Measurements from ENCODE around the gene STEAP3. TPM values are rescaled to one million over a fixed set of nuclear protein-coding genes. Genes with fewer than 3 reads are reported as not detected.
A peak's percentile ranks its signal among the peaks of the same experiment; 100 is the strongest.

Gene STEAP3
- total RNA-seq, 6 experiments from 2014 or later = 118 to 165 (median 131) TPM

DNA sequence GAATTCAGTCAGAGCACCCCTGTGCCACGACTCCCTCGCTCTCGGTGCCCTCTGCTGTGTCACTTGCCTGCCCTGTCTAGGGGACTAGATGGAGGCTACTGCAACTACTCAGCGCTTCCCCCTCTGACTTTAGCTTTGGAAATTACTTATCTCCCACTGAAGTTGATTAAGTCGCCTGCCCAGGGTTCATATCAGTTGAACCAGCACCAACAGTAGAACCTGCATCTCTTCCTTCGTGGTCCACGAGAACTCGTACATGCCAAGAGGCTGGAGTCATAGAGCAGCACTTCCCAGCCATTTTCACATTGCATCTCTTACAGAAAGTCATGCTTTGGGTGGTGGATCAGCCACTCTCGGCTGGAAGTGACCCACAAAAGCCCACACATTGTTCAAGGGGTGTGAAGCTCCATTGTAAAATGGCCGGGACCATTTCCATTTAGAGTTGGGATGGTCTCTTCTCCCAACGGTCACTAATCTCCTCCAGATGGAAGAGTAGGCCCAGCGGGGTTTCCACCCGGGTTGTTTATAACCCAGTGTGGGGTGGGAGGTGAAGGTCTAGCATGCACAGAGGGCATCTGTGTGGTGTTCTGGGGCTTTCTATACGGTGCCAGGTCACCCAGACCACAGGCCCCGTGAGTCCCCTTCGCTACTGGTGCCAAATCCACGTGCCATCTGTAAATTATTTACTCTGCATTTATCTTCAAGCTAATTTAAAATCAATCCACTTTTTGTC lies 38.0 kb downstream of the STEAP3 start:
- DNase-seq (no peak), ATAC-seq (no peak)
- H3K4me1 ChIP-seq = no peaks in the 10 kb centered on the region
- whole genome bisulfite sequencing (ENCODE audit: insufficient coverage, low coverage, low lambda C conversion rate, missing lambda C conversion rate) = 68% methylated on average over 5 of the region's 17 CpGs
- peaks cover 0 to 76% (median 36%) of the 10 kb centered on the region in 4 donors for H3K36me3 ChIP-seq
- H3K9me3 ChIP-seq = no peaks in the 10 kb centered on the region
- no peak for TF ChIP-seq POLR2A (IDR thresholded peaks at IDR 0.05)
- TF ChIP-seq, protein P1, sequence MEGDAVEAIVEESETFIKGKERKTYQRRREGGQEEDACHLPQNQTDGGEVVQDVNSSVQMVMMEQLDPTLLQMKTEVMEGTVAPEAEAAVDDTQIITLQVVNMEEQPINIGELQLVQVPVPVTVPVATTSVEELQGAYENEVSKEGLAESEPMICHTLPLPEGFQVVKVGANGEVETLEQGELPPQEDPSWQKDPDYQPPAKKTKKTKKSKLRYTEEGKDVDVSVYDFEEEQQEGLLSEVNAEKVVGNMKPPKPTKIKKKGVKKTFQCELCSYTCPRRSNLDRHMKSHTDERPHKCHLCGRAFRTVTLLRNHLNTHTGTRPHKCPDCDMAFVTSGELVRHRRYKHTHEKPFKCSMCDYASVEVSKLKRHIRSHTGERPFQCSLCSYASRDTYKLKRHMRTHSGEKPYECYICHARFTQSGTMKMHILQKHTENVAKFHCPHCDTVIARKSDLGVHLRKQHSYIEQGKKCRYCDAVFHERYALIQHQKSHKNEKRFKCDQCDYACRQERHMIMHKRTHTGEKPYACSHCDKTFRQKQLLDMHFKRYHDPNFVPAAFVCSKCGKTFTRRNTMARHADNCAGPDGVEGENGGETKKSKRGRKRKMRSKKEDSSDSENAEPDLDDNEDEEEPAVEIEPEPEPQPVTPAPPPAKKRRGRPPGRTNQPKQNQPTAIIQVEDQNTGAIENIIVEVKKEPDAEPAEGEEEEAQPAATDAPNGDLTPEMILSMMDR (IDR thresholded peaks at IDR 0.05) = no peak
- intact Hi-C loops (cut with DNase I) = no loop called here
- no peaks in the 10 kb centered on the region for H3K27me3 ChIP-seq
- no peak overlapping the region for H3K27ac ChIP-seq
- H3K4me3 ChIP-seq = no peak overlapping the region

DNA sequence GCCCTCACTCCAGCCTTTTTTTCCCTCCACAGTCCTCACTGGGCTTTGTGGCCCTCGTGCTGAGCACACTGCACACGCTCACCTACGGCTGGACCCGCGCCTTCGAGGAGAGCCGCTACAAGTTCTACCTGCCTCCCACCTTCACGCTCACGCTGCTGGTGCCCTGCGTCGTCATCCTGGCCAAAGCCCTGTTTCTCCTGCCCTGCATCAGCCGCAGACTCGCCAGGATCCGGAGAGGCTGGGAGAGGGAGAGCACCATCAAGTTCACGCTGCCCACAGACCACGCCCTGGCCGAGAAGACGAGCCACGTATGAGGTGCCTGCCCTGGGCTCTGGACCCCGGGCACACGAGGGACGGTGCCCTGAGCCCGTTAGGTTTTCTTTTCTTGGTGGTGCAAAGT lies 39.4 kb downstream of the STEAP3 start:
- no peak overlapping the region for H3K4me3 ChIP-seq
- no peak overlapping the region for H3K27ac ChIP-seq
- TF ChIP-seq POLR2A (IDR thresholded peaks at IDR 0.05) = no peak
- TF ChIP-seq, protein P1 (IDR thresholded peaks at IDR 0.05) = no peak
- no peaks in the 10 kb centered on the region for H3K4me1 ChIP-seq
- H3K27me3 ChIP-seq = no peaks in the 10 kb centered on the region
- no peak for DNase-seq
- WGBS (ENCODE audit: insufficient coverage, low coverage, low lambda C conversion rate, missing lambda C conversion rate) = 91% methylated on average over 16 of the region's 23 CpGs
- peaks cover 0 to 71% (median 29%) of the 10 kb centered on the region in 4 donors for H3K36me3 ChIP-seq
- intact Hi-C loops (cut with DNase I) = no loop called here
- no peak for ATAC-seq
- H3K9me3 ChIP-seq = no peaks in the 10 kb centered on the region

DNA sequence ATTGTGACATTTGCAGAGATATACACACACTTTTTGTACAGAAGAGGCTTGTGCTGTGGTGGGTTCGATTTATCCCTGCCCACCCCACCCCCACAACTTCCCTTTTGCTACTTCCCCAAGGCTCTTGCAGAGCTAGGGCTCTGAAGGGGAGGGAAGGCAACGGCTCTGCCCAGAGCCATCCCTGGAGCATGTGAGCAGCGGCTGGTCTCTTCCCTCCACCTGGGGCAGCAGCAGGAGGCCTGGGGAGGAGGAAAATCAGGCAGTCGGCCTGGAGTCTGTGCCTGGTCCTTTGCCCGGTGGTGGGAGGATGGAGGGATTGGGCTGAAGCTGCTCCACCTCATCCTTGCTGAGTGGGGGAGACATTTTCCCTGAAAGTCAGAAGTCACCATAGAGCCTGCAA lies 40.0 kb downstream of the STEAP3 start:
- Histone ChIP-seq H3K4me1 (no peaks in the 10 kb centered on the region), H3K27me3 (no peaks in the 10 kb centered on the region), H3K4me3 (no peak overlapping the region), H3K36me3 (peaks cover 0 to 71% (median 28%) of the 10 kb centered on the region in 4 donors), H3K27ac (no peak overlapping the region), H3K9me3 (no peaks in the 10 kb centered on the region)
- intact Hi-C loops (cut with DNase I) = no loop called here
- 43% methylated on average over 4 of the region's 5 CpGs for WGBS (ENCODE audit: insufficient coverage, low coverage, low lambda C conversion rate, missing lambda C conversion rate)
- no peak for TF ChIP-seq POLR2A (IDR thresholded peaks at IDR 0.05)
- TF ChIP-seq, protein P1 (IDR thresholded peaks at IDR 0.05) = no peak
- DNase-seq (no peak), ATAC-seq (peak in 2 of 4 donors; percentile 33 to 48)

DNA sequence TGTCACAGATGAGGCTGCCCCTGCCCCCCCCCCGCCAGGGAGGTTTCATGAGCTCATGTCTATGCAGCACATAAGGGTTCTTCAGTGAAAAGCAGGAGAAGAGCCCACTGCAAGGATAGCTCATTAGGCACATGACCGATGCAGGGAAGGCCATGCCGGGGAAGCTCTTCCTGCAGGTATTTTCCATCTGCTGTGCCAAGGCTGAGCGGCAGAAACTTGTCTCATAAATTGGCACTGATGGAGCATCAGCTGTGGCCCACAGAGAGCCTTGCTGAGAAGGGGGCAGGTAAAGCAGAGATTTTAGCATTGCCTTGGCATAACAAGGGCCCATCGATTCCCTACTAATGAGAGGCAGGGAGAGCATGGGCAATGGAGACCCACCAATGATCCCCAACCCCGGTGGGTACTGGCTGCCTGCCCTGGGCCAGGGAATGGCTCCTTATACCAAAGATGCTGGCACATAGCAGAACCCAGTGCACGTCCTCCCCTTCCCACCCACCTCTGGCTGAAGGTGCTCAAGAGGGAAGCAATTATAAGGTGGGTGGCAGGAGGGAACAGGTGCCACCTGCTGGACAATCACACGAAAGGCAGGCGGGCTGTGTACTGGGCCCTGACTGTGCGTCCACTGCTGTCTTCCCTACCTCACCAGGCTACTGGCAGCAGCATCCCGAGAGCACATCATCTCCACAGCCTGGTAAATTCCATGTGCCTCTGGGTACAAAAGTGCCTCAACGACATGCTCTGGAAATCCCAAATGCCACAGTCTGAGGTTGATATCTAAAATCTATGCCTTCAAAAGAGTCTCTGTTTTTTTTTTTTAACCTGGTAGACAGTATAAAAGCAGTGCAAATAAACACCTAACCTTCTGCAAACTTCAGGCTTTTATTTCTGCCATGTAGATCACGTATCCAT lies 41.4 kb downstream of the STEAP3 start:
- intact Hi-C loops (cut with DNase I) = no loop called here
- WGBS (ENCODE audit: insufficient coverage, low coverage, low lambda C conversion rate, missing lambda C conversion rate) = 19% methylated on average over 6 of the region's 13 CpGs
- peaks cover 0 to 60% (median 24%) of the 10 kb centered on the region in 4 donors for H3K36me3 ChIP-seq
- no peak overlapping the region for H3K4me3 ChIP-seq
- TF ChIP-seq, protein P1 (IDR thresholded peaks at IDR 0.05) = peak; percentile 71 to 85 (median 74)
- TF ChIP-seq POLR2A (IDR thresholded peaks at IDR 0.05) = no peak
- DNase-seq (peak in 1 of 3 donors; percentile 40), ATAC-seq (peak; percentile 82 to 85 (median 84))
- H3K4me1 ChIP-seq = peaks cover 0 to 3% (median 0%) of the 10 kb centered on the region in 4 donors
- H3K27me3 ChIP-seq = no peaks in the 10 kb centered on the region
- H3K27ac ChIP-seq = no peak overlapping the region
- no peaks in the 10 kb centered on the region for H3K9me3 ChIP-seq

All from right lobe of liver (tissue), 6 donors.